ENCODE results near the gene IFI27L2.

DNA sequence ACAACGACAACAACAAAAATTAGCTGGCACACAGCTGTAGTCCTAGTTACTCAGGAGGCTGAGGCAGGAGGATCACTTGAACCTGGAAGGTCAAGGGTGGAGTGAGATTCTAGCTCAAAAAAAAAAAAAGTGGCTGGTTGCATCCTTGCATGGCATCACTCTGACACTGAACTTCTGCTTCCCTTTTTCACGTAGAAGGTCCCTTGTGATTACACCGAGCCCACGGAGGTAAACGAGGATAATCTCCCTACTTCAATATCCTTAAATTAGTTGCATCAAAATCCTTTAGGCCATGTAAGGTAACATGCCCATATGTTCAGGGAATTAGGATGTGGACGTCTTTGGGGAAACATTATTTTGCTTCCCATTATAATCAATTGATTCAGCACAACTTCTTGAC lies 40.7 kb upstream of the IFI27L2 start:
- TF ChIP-seq POLR2A (IDR thresholded peaks at IDR 0.05) = no peak
- TF ChIP-seq, protein P1, sequence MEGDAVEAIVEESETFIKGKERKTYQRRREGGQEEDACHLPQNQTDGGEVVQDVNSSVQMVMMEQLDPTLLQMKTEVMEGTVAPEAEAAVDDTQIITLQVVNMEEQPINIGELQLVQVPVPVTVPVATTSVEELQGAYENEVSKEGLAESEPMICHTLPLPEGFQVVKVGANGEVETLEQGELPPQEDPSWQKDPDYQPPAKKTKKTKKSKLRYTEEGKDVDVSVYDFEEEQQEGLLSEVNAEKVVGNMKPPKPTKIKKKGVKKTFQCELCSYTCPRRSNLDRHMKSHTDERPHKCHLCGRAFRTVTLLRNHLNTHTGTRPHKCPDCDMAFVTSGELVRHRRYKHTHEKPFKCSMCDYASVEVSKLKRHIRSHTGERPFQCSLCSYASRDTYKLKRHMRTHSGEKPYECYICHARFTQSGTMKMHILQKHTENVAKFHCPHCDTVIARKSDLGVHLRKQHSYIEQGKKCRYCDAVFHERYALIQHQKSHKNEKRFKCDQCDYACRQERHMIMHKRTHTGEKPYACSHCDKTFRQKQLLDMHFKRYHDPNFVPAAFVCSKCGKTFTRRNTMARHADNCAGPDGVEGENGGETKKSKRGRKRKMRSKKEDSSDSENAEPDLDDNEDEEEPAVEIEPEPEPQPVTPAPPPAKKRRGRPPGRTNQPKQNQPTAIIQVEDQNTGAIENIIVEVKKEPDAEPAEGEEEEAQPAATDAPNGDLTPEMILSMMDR (IDR thresholded peaks at IDR 0.05) = no peak

Measured in thyroid gland (tissue), 4 donors.